CD14-positive monocyte (primary cell): ENCODE data around the gene NUDC. TPM values are rescaled to one million over a fixed set of nuclear protein-coding genes. Genes with fewer than 3 reads are reported as not detected.

Source experiments
- DNase-seq, 3 donors: peaks; one replicate each; pipeline ENCODE4 v3.0.0-alpha.2; 2011 to 2022
- H2AFZ ChIP-seq: 2 replicates; pipeline ENCODE4 v1.6.0; 2012; ENCODE audit warnings: mild to moderate bottlenecking, low read depth, low read length, inconsistent platforms; ENCODE audit not compliant: insufficient read depth, poor library complexity, severe bottlenecking
- H3K27ac ChIP-seq, 2 donors: 1 replicate in 1 of 2; 2 replicates in 1 of 2; pipeline ENCODE4 v1.5.1; 2012 to 2013; ENCODE audit warnings: low read length in 2 of 2, control low read depth in 1 of 2, inconsistent platforms in 1 of 2, low read depth in 1 of 2, mild to moderate bottlenecking in 1 of 2
- H3K27me3 ChIP-seq, 2 donors: one replicate each; pipeline versions ENCODE4 v1.6.0 to v1.6.1; 2011 to 2013; ENCODE audit warnings: low read length in 2 of 2; ENCODE audit not compliant: control insufficient read depth in 2 of 2, insufficient read depth in 2 of 2
- H3K36me3 ChIP-seq, 2 donors: replicated peaks in 1 of 2; 1 replicate in 1 of 2; 2 replicates in 1 of 2; pipeline versions ENCODE4 v1.5.1 to v1.6.1; 2012 to 2013; ENCODE audit warnings: low read length in 2 of 2, control low read depth in 1 of 2, inconsistent platforms in 1 of 2, mild to moderate bottlenecking in 1 of 2; ENCODE audit not compliant: insufficient read depth in 2 of 2, control insufficient read depth in 1 of 2
- H3K4me1 ChIP-seq, 2 donors: 1 replicate in 1 of 2; 2 replicates in 1 of 2; pipeline versions ENCODE4 v1.5.1 to v1.6.1; 2012 to 2013; ENCODE audit warnings: low read length in 2 of 2, control low read depth in 1 of 2, inconsistent platforms in 1 of 2, mild to moderate bottlenecking in 1 of 2, moderate library complexity in 1 of 2; ENCODE audit not compliant: insufficient read depth in 2 of 2, control insufficient read depth in 1 of 2
- H3K4me2 ChIP-seq: replicated peaks from 2 replicates; pipeline ENCODE3; 2012; ENCODE audit warnings: low read length, moderate library complexity, mild to moderate bottlenecking; ENCODE audit not compliant: poor library complexity, severe bottlenecking; ENCODE audit errors: extremely low read depth
- H3K4me3 ChIP-seq, 3 experiments: fragments of 200-600 bp in 1 of 3; sonication (generic) in 1 of 3; replicated peaks in 1 of 3; 1 replicate in 2 of 3; 2 replicates in 1 of 3; pipeline ENCODE4 v1.5.1; 2011 to 2013; ENCODE audit warnings: low read length in 3 of 3, mild to moderate bottlenecking in 3 of 3, control low read depth in 2 of 3, low read depth in 2 of 3, inconsistent platforms in 1 of 3, moderate library complexity in 1 of 3
- H3K79me2 ChIP-seq: 2 replicates; pipeline ENCODE4 v1.6.0; 2012; ENCODE audit warnings: mild to moderate bottlenecking, control low read depth, inconsistent platforms, low read length, moderate library complexity; ENCODE audit not compliant: insufficient read depth
- H3K9ac ChIP-seq: 2 replicates; pipeline ENCODE4 v1.6.0; 2017; ENCODE audit warnings: low read length, mild to moderate bottlenecking; ENCODE audit not compliant: insufficient read depth, poor library complexity, severe bottlenecking
- H3K9me3 ChIP-seq, 2 donors: replicated peaks in 1 of 2; 1 replicate in 1 of 2; 2 replicates in 1 of 2; pipeline versions ENCODE4 v1.5.1 to v1.6.1; 2012 to 2013; ENCODE audit warnings: low read length in 2 of 2, control low read depth in 1 of 2; ENCODE audit not compliant: control insufficient read depth in 1 of 2, insufficient read depth in 1 of 2
- H4K20me1 ChIP-seq: 2 replicates; pipeline ENCODE4 v1.6.0; 2012; ENCODE audit warnings: mild to moderate bottlenecking, low read length, control low read depth, moderate library complexity; ENCODE audit not compliant: insufficient read depth
- H3K27ac Mint-ChIP-seq, 7 donors: one replicate each; pipeline ENCODE4 v1.8.0; 2020; ENCODE audit warnings: mild to moderate bottlenecking in 7 of 7, mixed read lengths in 7 of 7, moderate library complexity in 6 of 7, inconsistent platforms in 2 of 7
- H3K27me3 Mint-ChIP-seq, 3 donors: one replicate each; pipeline ENCODE4 v1.8.0; 2021 to 2022; ENCODE audit warnings: low read depth in 3 of 3, mild to moderate bottlenecking in 3 of 3, mixed read lengths in 3 of 3, moderate library complexity in 3 of 3, inconsistent platforms in 1 of 3
- H3K36me3 Mint-ChIP-seq, 2 donors: one replicate each; pipeline ENCODE4 v1.8.0; 2020; ENCODE audit warnings: mixed read lengths in 2 of 2, inconsistent platforms in 1 of 2, mild to moderate bottlenecking in 1 of 2
- H3K4me1 Mint-ChIP-seq: one replicate; pipeline ENCODE4 v1.8.0; 2020; ENCODE audit warnings: mild to moderate bottlenecking, mixed read lengths
- H3K4me3 Mint-ChIP-seq, 2 donors: one replicate each; pipeline ENCODE4 v1.8.0; 2020; ENCODE audit warnings: mild to moderate bottlenecking in 2 of 2, mixed read lengths in 2 of 2, moderate library complexity in 1 of 2
- H3K9me3 Mint-ChIP-seq, 7 donors: one replicate each; pipeline ENCODE4 v1.8.0; 2020 to 2022; ENCODE audit warnings: mixed read lengths in 7 of 7, mild to moderate bottlenecking in 6 of 7, moderate library complexity in 6 of 7, inconsistent platforms in 2 of 7
- WGBS: methylation state at CpG from one replicate; pipeline ENCODE4 v1.1.5; 2013; ENCODE audit warnings: missing lambda C conversion rate; ENCODE audit not compliant: insufficient coverage; 5-methylcytosine and 5-hydroxymethylcytosine counted together
- intact Hi-C, 2 donors: fragments of 100-400 bp; cut with micrococcal nuclease; formaldehyde crosslinking; loops; one replicate each; pipeline versions ENCODE4 v1.15.0 to v1.15.1; 2023
- polyA plus RNA-seq, 3 donors: library from polyadenylated mRNA; depleted of rRNA in 1 of 3; unstranded in 2 of 3; stranded (reverse) in 1 of 3; fragments of 300-500 nt in 2 of 3; fragments of >200 nt in 1 of 3; fragmentation: Illumina TruSeq in 2 of 3; gene quantifications; 1 replicate in 2 of 3; 2 replicates in 1 of 3; pipeline ENCODE4 v1.2.3, GENCODE V29; 2012 to 2021
- TF ChIP-seq, protein P1 (sequence below): fragments of 200-600 bp; IDR thresholded peaks from one replicate; pipeline ENCODE4 v1.8.0; 2022; ENCODE audit warnings: antibody characterized with exemption, mild to moderate bottlenecking

NUDC gene
- polyA plus RNA-seq, 3 donors: 28.3 to 58.3 (median 47.4) TPM

DNA sequence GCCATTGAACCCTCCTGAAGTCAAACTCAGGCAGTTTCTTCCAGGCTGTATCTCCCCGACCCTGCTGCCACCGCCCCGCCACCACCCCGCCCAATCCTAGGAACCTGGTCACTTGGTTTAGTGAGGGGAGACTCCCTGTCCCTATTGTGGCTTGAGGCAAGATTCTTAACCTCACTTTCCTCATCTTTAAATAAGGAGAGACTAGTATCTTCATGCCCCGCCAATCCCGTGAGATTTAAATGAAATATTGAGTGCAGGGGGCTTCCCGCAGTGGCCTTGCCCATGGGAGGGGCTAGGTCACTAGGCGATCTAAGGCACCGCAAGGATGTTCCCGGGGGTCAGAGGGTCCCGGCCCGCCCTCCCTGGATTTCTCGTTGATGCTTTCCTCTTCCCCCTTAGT is 37.7 kb downstream of the NUDC start:
- Histone ChIP-seq H3K4me1 (peaks cover 7 to 14% of the 10 kb centered on the region in 2 donors), H3K36me3 (no peaks in the 10 kb centered on the region), H3K9me3 (peaks cover 0 to 11% of the 10 kb centered on the region in 2 donors), H3K4me2 (peak overlapping the region; percentile 77), H3K27ac (no peak overlapping the region), H3K79me2 (no peaks in the 10 kb centered on the region), H3K4me3 (peak overlapping the region in 1 of 3 experiments; percentile 68), H2AFZ (peak overlapping the region; percentile 77), H4K20me1 (no peaks in the 10 kb centered on the region), H3K27me3 (peaks cover 33 to 42% of the 10 kb centered on the region in 2 donors), H3K9ac (peak overlapping the region; percentile 54)
- Mint-ChIP-seq H3K36me3 (peaks cover 3 to 4% of the 10 kb centered on the region in 2 donors), H3K4me1 (peaks cover 18% of the 10 kb centered on the region), H3K27me3 (peaks cover 43 to 65% (median 51%) of the 10 kb centered on the region in 3 donors), H3K27ac (no peak overlapping the region), H3K9me3 (peaks cover 2 to 10% (median 5%) of the 10 kb centered on the region in 7 donors), H3K4me3 (peak overlapping the region; percentile 43 to 72)
- DNase-seq: no peak
- 11% methylated on average over 6 of the region's 13 CpGs for WGBS
- TF ChIP-seq, protein P1, sequence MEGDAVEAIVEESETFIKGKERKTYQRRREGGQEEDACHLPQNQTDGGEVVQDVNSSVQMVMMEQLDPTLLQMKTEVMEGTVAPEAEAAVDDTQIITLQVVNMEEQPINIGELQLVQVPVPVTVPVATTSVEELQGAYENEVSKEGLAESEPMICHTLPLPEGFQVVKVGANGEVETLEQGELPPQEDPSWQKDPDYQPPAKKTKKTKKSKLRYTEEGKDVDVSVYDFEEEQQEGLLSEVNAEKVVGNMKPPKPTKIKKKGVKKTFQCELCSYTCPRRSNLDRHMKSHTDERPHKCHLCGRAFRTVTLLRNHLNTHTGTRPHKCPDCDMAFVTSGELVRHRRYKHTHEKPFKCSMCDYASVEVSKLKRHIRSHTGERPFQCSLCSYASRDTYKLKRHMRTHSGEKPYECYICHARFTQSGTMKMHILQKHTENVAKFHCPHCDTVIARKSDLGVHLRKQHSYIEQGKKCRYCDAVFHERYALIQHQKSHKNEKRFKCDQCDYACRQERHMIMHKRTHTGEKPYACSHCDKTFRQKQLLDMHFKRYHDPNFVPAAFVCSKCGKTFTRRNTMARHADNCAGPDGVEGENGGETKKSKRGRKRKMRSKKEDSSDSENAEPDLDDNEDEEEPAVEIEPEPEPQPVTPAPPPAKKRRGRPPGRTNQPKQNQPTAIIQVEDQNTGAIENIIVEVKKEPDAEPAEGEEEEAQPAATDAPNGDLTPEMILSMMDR: no peak
- intact Hi-C loops: no loop called here

DNA sequence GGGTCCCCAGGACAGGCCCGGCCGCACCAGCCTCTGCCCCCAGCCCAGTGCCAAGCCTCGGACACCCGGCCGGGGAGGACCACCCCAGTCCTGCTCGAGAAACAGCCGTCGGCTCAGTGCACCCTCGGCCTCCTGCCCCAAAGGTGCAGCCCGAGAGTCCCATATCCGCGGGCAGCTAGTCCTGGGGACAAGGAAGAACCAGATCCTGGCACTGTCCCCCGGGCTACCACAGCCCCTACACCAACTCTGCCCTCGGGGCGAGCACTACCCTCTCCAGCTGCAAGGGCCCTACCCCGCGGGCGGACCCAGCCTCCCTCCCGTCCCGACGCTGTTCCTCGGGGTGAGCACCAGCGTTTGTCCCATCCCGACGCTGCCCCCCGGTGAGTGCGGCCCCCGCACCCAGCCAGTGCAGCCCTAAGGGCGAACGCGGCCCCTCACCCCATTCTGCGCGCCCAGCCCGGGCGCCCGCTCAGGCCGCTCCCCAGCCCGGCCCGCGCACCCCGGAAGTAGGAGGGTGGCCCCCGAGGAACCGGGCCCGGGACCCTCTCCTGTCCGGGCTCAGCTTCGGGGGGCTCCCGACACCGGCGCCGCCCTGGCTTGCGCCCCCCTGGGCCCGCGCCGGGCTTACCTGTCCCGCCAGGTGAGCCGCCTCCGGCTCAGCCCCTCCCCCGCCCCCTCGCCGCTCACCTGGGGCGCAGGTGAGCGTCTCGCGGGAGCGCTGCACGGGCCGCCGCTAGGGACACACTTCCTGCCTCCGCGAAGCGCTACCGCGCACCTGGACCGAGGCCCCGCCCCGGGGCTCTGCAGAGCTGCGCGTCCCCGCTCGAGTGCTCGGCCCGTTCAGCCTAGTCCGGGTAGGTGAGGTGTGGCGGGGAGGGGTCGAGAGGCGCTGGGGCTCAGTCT is 38.4 kb downstream of the NUDC start, which contains the start of gene KDF1:
TSS of gene KDF1 (minus strand) at position 747 of the 903 bp plus-strand sequence. CDS start 8,088 bp downstream, outside the sequence.
- Histone ChIP-seq H3K79me2 (no peaks in the 10 kb centered on the region), H3K4me3 (peak within 1 kb of the TSS; percentile 17 to 68 (median 27)), H3K27me3 (peaks cover 33 to 42% of the 10 kb centered on the region in 2 donors), H3K27ac (no peak within 1 kb of the TSS), H3K9me3 (peaks cover 0 to 11% of the 10 kb centered on the region in 2 donors), H4K20me1 (no peaks in the 10 kb centered on the region), H3K4me2 (peak within 1 kb of the TSS; percentile 77), H3K4me1 (peaks cover 7 to 14% of the 10 kb centered on the region in 2 donors), H3K36me3 (no peaks in the 10 kb centered on the region), H3K9ac (peak within 1 kb of the TSS; percentile 54), H2AFZ (peak within 1 kb of the TSS; percentile 77)
- H3K4me3 Mint-ChIP-seq: peak within 1 kb of the TSS; percentile 43 to 91
- intact Hi-C loops: no loop called here
- H3K9me3 Mint-ChIP-seq: peaks cover 2 to 10% (median 5%) of the 10 kb centered on the region in 7 donors
- peak within 1 kb of the TSS in 1 of 7 donors; percentile 35 for H3K27ac Mint-ChIP-seq
- H3K4me1 Mint-ChIP-seq: peaks cover 18% of the 10 kb centered on the region
- peaks cover 3 to 4% of the 10 kb centered on the region in 2 donors for H3K36me3 Mint-ChIP-seq
- peaks cover 43 to 64% (median 51%) of the 10 kb centered on the region in 3 donors for H3K27me3 Mint-ChIP-seq
- 2% methylated on average over 78 of the region's 86 CpGs for WGBS
- TF ChIP-seq, protein P1: peak; percentile 7
- no peak for DNase-seq
